ENCODE results near the gene KCNA5.

The KCNA5 gene
- 0 to 0.19 (median 0) reads per million in 3 donors for total RNA-seq

DNA sequence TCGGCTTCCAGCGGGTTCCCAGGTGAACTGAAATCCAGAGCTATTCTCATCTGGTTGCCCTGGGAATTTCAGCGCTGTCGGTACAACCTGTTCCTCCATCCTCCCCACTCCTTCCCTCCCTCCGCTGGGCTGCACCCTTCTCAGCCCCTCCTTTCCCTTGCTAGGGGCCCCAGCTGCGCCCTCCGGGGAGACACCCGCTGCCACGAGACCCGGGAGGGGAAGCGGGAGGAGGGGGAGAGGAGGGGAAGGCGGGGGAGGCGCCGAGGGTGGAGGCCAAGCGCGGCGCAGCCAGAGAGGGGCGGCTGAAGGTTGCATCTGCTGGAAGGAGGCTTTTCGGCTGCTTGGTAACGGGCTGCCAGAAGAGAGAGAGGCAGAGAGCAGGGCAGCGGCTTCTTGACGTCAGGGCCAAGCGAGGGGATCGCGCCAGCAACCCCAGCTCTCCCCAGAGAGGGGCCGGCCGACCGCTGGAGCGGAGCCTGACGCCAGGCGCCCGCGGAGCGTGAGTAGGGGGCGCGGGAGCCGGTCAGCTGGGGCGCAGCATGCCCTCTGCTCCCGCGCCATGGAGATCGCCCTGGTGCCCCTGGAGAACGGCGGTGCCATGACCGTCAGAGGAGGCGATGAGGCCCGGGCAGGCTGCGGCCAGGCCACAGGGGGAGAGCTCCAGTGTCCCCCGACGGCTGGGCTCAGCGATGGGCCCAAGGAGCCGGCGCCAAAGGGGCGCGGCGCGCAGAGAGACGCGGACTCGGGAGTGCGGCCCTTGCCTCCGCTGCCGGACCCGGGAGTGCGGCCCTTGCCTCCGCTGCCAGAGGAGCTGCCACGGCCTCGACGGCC, at the start of gene KCNA5:
KCNA5 (plus strand) TSS at position 291 of the 831 bp plus-strand sequence; CDS start at position 560, 269 bp downstream.
- Histone ChIP-seq H3K27ac (ENCODE audit: insufficient read depth, low read length, poor library complexity, severe bottlenecking) (no peak within 1 kb of the TSS), H3K9me3 (ENCODE audit: control insufficient read depth, low read length) (no peaks in the 10 kb centered on the region), H3K4me1 (ENCODE audit: control insufficient read depth, insufficient read depth, low read length, poor library complexity, severe bottlenecking) (no peaks in the 10 kb centered on the region), H3K4me3 (ENCODE audit: insufficient read depth, low read depth, low read length, poor library complexity, severe bottlenecking) (no peak within 1 kb of the TSS), H3K36me3 (ENCODE audit: control insufficient read depth, insufficient read depth, low read length) (no peaks in the 10 kb centered on the region), H3K27me3 (replicated peaks; ENCODE audit: control insufficient read depth, insufficient read depth, low read length, poor library complexity, severe bottlenecking) (peaks cover 2% of the 10 kb centered on the region)
- DNase-seq, result no peak

DNA sequence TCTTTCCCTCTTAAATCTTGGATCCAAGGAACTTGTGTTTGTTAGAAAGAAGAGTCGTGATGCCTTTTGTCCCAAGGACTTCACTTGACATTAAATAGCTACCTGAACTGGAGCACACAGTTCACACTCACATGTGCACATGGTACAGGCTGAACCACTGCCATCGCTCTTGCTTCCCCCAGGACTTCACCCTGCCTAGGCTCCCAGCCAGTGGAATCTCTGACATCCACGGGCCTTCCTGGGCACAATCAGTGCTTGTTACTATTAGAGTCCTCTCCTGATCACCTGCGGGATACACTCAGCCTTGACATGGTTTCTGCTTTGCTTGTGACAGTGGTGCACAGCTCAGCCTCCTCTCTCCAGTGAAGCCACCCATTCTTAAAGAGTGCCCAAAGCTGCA, 49.1 kb upstream of the KCNA5 start:
- Histone ChIP-seq H3K36me3 (ENCODE audit: control insufficient read depth, insufficient read depth, low read length) (no peaks in the 10 kb centered on the region), H3K9me3 (ENCODE audit: control insufficient read depth, low read length) (no peaks in the 10 kb centered on the region), H3K27ac (ENCODE audit: insufficient read depth, low read length, poor library complexity, severe bottlenecking) (no peak overlapping the region), H3K4me1 (ENCODE audit: control insufficient read depth, insufficient read depth, low read length, poor library complexity, severe bottlenecking) (no peaks in the 10 kb centered on the region), H3K4me3 (ENCODE audit: insufficient read depth, low read depth, low read length, poor library complexity, severe bottlenecking) (no peak overlapping the region), H3K27me3 (replicated peaks; ENCODE audit: control insufficient read depth, insufficient read depth, low read length, poor library complexity, severe bottlenecking) (no peaks in the 10 kb centered on the region)
- no peak for DNase-seq

DNA sequence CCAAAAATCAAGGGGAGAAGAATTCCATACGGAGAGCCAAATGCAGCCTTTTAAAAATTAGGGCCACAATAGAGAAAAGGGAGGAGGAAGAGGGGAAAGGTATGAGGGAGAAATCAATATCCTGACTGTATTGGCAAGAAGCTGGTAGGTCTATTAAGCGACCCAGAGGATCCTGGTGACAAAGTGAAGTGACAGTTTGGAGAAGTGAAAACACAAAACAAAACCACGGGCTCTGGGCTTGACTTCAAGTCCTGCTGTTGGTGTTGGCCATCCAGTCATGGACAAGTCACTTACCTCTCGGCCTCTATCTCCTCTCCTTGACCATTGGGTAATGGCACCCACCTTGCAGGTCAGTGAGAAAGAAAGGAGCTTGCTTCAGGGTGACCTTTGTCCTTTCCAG, 47.0 kb upstream of the KCNA5 start:
- no peak for DNase-seq
- Histone ChIP-seq H3K27me3 (replicated peaks; ENCODE audit: control insufficient read depth, insufficient read depth, low read length, poor library complexity, severe bottlenecking) (no peaks in the 10 kb centered on the region), H3K27ac (ENCODE audit: insufficient read depth, low read length, poor library complexity, severe bottlenecking) (no peak overlapping the region), H3K4me3 (ENCODE audit: insufficient read depth, low read depth, low read length, poor library complexity, severe bottlenecking) (no peak overlapping the region), H3K4me1 (ENCODE audit: control insufficient read depth, insufficient read depth, low read length, poor library complexity, severe bottlenecking) (no peaks in the 10 kb centered on the region), H3K36me3 (ENCODE audit: control insufficient read depth, insufficient read depth, low read length) (no peaks in the 10 kb centered on the region), H3K9me3 (ENCODE audit: control insufficient read depth, low read length) (no peaks in the 10 kb centered on the region)

DNA sequence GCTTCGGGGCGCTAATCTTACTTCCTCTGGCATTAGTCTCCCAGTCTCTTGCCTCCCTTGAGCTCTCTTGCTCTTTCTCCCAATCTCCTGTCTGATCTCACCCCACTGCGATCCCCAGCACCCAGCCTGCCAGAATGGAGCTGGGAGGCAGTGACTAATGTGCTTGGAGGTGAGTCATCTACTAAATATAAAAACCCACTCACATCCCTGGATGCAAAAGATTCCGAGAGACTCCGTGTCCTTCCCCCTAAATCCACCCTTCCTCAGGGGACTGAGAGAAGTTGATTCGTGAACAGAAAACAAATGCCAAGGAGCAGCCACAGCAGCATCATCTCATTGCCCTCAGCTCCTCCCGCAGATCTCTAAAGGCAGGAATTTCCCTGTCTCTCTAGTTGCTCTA, 45.7 kb upstream of the KCNA5 start:
- H3K27me3 ChIP-seq (replicated peaks; ENCODE audit: control insufficient read depth, insufficient read depth, low read length, poor library complexity, severe bottlenecking), result no peaks in the 10 kb centered on the region
- no peak for DNase-seq
- H3K9me3 ChIP-seq (ENCODE audit: control insufficient read depth, low read length), result no peaks in the 10 kb centered on the region
- no peak overlapping the region for H3K4me3 ChIP-seq (ENCODE audit: insufficient read depth, low read depth, low read length, poor library complexity, severe bottlenecking)
- no peaks in the 10 kb centered on the region for H3K36me3 ChIP-seq (ENCODE audit: control insufficient read depth, insufficient read depth, low read length)
- H3K4me1 ChIP-seq (ENCODE audit: control insufficient read depth, insufficient read depth, low read length, poor library complexity, severe bottlenecking), result no peaks in the 10 kb centered on the region
- no peak overlapping the region for H3K27ac ChIP-seq (ENCODE audit: insufficient read depth, low read length, poor library complexity, severe bottlenecking)

DNA sequence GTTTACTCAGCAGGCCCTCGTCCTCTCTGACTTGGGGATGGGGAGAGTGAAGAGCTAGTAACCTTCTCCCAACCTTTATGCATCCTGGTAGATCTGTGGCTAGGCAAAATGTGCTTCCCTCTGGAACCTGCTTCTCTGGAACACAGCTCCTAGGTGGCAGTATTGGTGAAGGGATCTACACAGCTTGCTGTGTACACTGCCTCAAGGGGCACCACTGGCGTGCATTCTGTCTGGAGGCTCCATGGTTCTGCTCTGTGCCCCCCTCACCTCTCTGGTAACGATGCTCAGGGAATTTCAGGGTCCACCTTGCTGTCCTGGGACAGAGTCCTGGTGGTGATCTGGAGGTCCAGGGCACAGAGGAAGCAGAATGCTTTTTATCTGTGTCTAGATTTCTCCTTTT, 43.5 kb upstream of the KCNA5 start:
- DNase-seq, result no peak
- H3K36me3 ChIP-seq (ENCODE audit: control insufficient read depth, insufficient read depth, low read length), result no peaks in the 10 kb centered on the region
- no peak overlapping the region for H3K4me3 ChIP-seq (ENCODE audit: insufficient read depth, low read depth, low read length, poor library complexity, severe bottlenecking)
- no peaks in the 10 kb centered on the region for H3K27me3 ChIP-seq (replicated peaks; ENCODE audit: control insufficient read depth, insufficient read depth, low read length, poor library complexity, severe bottlenecking)
- no peaks in the 10 kb centered on the region for H3K9me3 ChIP-seq (ENCODE audit: control insufficient read depth, low read length)
- H3K27ac ChIP-seq (ENCODE audit: insufficient read depth, low read length, poor library complexity, severe bottlenecking), result no peak overlapping the region
- H3K4me1 ChIP-seq (ENCODE audit: control insufficient read depth, insufficient read depth, low read length, poor library complexity, severe bottlenecking), result no peaks in the 10 kb centered on the region

DNA sequence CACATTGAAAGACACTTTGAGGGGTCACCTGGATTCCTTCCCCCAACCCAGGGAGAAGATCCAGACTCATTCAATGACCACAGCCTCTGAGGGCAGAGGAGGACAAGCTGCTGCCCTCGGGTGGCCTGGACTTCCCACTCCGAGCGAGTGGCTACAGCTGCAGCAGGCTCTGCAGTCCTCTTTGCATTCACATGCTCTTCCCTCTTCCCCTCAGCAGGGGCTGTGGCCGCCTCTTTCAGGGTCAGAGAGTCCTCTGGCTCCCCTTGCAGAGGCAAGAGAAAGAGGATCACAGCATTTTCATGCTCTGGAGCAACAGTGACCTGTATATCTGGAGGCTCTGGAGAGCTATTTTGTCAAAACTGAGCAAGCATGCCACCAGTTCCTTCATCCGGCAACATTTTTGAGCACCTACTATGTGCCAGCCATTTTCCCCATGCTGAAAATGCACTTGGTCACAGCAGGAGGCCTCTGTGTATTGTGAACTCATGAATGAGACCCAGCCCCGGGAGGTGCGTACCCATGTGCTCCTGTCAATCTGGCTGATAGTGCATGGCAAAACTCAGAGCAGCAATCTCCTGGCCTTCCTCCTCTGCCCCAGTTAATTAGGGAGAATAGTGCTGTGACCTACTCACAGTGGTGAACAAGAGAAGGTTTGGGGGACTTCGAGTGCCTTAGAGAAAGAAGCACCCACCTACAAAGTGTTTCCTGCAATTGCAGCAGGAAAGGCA, 42.9 kb upstream of the KCNA5 start:
- no peak for DNase-seq
- Histone ChIP-seq H3K27ac (ENCODE audit: insufficient read depth, low read length, poor library complexity, severe bottlenecking) (no peak overlapping the region), H3K4me1 (ENCODE audit: control insufficient read depth, insufficient read depth, low read length, poor library complexity, severe bottlenecking) (no peaks in the 10 kb centered on the region), H3K4me3 (ENCODE audit: insufficient read depth, low read depth, low read length, poor library complexity, severe bottlenecking) (no peak overlapping the region), H3K27me3 (replicated peaks; ENCODE audit: control insufficient read depth, insufficient read depth, low read length, poor library complexity, severe bottlenecking) (no peaks in the 10 kb centered on the region), H3K36me3 (ENCODE audit: control insufficient read depth, insufficient read depth, low read length) (no peaks in the 10 kb centered on the region), H3K9me3 (ENCODE audit: control insufficient read depth, low read length) (no peaks in the 10 kb centered on the region)

DNA sequence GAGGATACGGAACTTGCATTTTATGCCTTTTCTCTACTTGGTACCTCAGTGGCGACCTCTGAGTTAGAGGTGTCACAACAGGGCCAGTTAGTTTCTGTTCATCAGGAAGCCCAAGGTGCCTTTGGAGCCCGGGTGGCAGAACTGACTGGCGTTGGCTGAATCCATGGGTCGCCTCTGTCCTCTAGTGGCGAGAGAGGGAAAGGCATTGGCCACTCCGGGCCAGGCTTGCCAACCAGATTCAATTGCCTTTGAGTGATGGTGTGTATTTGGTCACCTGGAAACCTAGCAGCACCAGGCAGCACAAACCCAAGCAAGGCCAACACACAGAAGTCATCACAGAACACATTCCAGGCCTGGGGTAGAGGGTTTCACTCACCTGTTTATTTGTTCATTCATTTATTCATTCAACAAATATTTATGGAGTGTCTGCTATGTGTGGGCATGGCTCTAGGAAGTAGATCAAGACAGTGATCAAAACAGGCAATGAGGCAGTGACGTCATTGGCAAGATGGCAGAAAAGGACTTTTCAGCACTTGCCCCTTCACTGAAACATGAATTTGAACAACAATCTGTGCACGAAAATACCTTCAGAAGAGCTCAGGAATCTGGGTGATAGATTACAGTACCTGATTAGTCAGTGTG, 40.5 kb upstream of the KCNA5 start:
- Histone ChIP-seq H3K4me3 (ENCODE audit: insufficient read depth, low read depth, low read length, poor library complexity, severe bottlenecking) (no peak overlapping the region), H3K4me1 (ENCODE audit: control insufficient read depth, insufficient read depth, low read length, poor library complexity, severe bottlenecking) (no peaks in the 10 kb centered on the region), H3K27me3 (replicated peaks; ENCODE audit: control insufficient read depth, insufficient read depth, low read length, poor library complexity, severe bottlenecking) (no peaks in the 10 kb centered on the region), H3K27ac (ENCODE audit: insufficient read depth, low read length, poor library complexity, severe bottlenecking) (no peak overlapping the region), H3K36me3 (ENCODE audit: control insufficient read depth, insufficient read depth, low read length) (no peaks in the 10 kb centered on the region), H3K9me3 (ENCODE audit: control insufficient read depth, low read length) (no peaks in the 10 kb centered on the region)
- DNase-seq, result peak in 1 of 3 donors; percentile 11

DNA sequence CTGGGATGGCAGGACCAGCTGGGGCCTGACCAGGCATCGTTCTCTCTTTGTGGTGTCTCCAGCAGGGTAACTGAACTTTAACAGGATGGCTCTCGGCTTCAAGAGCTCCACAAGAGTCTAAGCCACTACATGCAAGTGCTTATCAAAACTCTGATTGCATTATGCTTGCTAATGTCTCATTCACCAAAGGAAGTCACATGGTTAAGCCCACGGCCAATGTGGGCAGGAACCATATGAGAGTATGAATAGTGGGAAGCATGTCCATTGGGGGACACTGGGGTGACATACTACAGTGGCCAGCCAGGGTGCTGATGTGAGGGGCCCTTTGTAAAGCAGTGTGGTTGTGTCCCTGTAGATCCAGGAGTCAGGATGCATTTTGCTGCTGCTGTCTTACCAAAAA, 35.0 kb upstream of the KCNA5 start:
- no peaks in the 10 kb centered on the region for H3K9me3 ChIP-seq (ENCODE audit: control insufficient read depth, low read length)
- no peaks in the 10 kb centered on the region for H3K36me3 ChIP-seq (ENCODE audit: control insufficient read depth, insufficient read depth, low read length)
- no peak overlapping the region for H3K27ac ChIP-seq (ENCODE audit: insufficient read depth, low read length, poor library complexity, severe bottlenecking)
- H3K4me3 ChIP-seq (ENCODE audit: insufficient read depth, low read depth, low read length, poor library complexity, severe bottlenecking), result no peak overlapping the region
- no peaks in the 10 kb centered on the region for H3K27me3 ChIP-seq (replicated peaks; ENCODE audit: control insufficient read depth, insufficient read depth, low read length, poor library complexity, severe bottlenecking)
- H3K4me1 ChIP-seq (ENCODE audit: control insufficient read depth, insufficient read depth, low read length, poor library complexity, severe bottlenecking), result no peaks in the 10 kb centered on the region
- DNase-seq, result no peak

DNA sequence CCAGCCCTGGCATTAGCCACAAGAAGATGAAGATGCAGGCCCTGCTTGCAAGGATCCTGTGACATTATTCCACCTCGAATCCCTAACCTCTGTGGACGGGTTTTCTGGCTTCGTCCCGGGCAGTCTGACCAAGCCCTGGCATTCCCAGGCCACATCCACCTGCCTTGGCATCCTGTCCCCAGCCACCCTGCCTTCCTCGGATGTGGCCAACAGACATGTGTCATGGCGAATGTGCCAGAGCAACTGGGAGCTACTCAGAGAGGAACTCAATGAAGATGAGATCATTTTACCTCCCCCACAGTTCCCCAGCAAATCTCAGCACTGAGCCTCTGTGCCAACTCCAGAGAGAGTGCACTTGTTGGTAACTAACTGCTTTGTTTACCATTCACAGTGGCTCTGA, 33.5 kb upstream of the KCNA5 start:
- no peak for DNase-seq
- H3K4me1 ChIP-seq (ENCODE audit: control insufficient read depth, insufficient read depth, low read length, poor library complexity, severe bottlenecking), result no peaks in the 10 kb centered on the region
- no peaks in the 10 kb centered on the region for H3K36me3 ChIP-seq (ENCODE audit: control insufficient read depth, insufficient read depth, low read length)
- H3K27ac ChIP-seq (ENCODE audit: insufficient read depth, low read length, poor library complexity, severe bottlenecking), result no peak overlapping the region
- no peaks in the 10 kb centered on the region for H3K27me3 ChIP-seq (replicated peaks; ENCODE audit: control insufficient read depth, insufficient read depth, low read length, poor library complexity, severe bottlenecking)
- no peaks in the 10 kb centered on the region for H3K9me3 ChIP-seq (ENCODE audit: control insufficient read depth, low read length)
- no peak overlapping the region for H3K4me3 ChIP-seq (ENCODE audit: insufficient read depth, low read depth, low read length, poor library complexity, severe bottlenecking)

DNA sequence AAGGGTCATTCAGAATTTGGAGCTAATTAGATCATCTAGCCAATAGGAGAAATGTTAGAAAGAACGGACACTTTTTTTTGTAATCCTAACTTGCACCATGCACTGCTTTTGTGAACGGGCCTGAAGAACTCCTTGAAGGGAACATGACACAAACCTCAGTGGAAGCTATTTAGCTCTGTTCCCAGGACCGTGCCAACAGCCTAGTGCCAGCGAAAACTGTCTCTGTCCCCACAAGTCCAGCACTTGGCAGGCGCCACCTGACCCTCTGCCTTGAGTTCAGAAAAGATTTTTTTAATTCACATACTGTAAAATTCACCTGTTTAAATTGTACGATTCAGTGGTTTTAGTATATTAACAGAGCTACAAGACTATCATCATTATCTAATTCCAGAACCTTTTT, 31.3 kb upstream of the KCNA5 start:
- no peak overlapping the region for H3K4me3 ChIP-seq (ENCODE audit: insufficient read depth, low read depth, low read length, poor library complexity, severe bottlenecking)
- H3K27ac ChIP-seq (ENCODE audit: insufficient read depth, low read length, poor library complexity, severe bottlenecking), result no peak overlapping the region
- H3K27me3 ChIP-seq (replicated peaks; ENCODE audit: control insufficient read depth, insufficient read depth, low read length, poor library complexity, severe bottlenecking), result no peaks in the 10 kb centered on the region
- no peaks in the 10 kb centered on the region for H3K4me1 ChIP-seq (ENCODE audit: control insufficient read depth, insufficient read depth, low read length, poor library complexity, severe bottlenecking)
- no peak for DNase-seq
- H3K9me3 ChIP-seq (ENCODE audit: control insufficient read depth, low read length), result no peaks in the 10 kb centered on the region
- H3K36me3 ChIP-seq (ENCODE audit: control insufficient read depth, insufficient read depth, low read length), result no peaks in the 10 kb centered on the region
